ENCODE measurements around the gene SLC7A6. TPM values are rescaled to one million over a fixed set of nuclear protein-coding genes. Genes with fewer than 3 reads are reported as not detected.

Gene SLC7A6
- total RNA-seq, 1 donor from 2014 or later: 12.1 TPM

DNA sequence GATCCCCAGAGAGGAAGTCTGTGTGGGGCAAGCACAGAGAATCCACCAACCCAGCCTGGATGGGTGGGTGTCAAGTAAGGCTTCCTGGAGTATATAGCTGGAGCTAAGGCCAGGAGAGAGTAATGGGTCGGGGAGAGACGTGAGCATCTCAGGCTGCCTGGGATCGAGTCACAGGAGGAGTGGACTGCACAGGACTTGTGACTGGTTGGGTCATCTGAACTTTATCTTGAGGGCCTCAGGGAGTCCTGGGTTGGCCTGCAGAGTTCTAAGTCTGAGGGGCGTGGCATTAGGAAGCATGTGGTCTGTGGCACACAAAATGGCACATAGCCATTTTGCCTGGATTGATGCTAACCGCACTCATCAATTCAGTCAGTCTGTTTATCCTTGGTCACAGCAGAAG, 17.7 kb upstream of the SLC7A6 start:
- H3K27me3 ChIP-seq (ENCODE audit: control insufficient read depth, insufficient read depth, low read length): no peaks in the 10 kb centered on the region
- no peak for DNase-seq (ENCODE audit: low read depth)
- TF ChIP-seq, protein P1, sequence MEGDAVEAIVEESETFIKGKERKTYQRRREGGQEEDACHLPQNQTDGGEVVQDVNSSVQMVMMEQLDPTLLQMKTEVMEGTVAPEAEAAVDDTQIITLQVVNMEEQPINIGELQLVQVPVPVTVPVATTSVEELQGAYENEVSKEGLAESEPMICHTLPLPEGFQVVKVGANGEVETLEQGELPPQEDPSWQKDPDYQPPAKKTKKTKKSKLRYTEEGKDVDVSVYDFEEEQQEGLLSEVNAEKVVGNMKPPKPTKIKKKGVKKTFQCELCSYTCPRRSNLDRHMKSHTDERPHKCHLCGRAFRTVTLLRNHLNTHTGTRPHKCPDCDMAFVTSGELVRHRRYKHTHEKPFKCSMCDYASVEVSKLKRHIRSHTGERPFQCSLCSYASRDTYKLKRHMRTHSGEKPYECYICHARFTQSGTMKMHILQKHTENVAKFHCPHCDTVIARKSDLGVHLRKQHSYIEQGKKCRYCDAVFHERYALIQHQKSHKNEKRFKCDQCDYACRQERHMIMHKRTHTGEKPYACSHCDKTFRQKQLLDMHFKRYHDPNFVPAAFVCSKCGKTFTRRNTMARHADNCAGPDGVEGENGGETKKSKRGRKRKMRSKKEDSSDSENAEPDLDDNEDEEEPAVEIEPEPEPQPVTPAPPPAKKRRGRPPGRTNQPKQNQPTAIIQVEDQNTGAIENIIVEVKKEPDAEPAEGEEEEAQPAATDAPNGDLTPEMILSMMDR (IDR thresholded peaks at IDR 0.05; ENCODE audit: insufficient read depth, low read length, poor library complexity, severe bottlenecking): no peak
- no peaks in the 10 kb centered on the region for H3K36me3 ChIP-seq (ENCODE audit: control insufficient read depth, insufficient read depth, low read length)
- H3K4me3 ChIP-seq (ENCODE audit: low read depth, low read length): no peak overlapping the region

DNA sequence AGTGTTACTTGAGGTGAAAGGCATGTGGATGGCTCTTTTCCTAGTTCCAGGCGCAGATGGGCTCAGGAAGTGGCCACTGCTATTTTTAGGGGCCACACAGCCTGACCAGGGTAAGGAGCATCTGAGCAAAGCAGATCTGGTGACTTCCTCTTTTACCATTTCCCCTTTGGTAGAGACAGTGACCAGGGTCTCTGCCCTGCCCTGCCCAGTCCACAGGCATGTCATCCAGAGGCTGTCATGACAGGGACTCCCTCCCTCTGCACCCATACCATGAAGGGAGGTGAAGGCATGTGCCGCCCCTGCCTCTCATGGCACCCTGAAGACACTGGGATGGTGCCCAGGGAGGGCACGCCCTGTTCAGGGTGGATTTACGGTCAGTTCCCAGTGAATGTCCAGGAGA, 16.9 kb upstream of the SLC7A6 start:
- H3K4me3 ChIP-seq (ENCODE audit: low read depth, low read length): no peak overlapping the region
- TF ChIP-seq, protein P1 (IDR thresholded peaks at IDR 0.05; ENCODE audit: insufficient read depth, low read length, poor library complexity, severe bottlenecking): no peak
- DNase-seq (ENCODE audit: low read depth): no peak
- H3K36me3 ChIP-seq (ENCODE audit: control insufficient read depth, insufficient read depth, low read length): no peaks in the 10 kb centered on the region
- H3K27me3 ChIP-seq (ENCODE audit: control insufficient read depth, insufficient read depth, low read length): no peaks in the 10 kb centered on the region

DNA sequence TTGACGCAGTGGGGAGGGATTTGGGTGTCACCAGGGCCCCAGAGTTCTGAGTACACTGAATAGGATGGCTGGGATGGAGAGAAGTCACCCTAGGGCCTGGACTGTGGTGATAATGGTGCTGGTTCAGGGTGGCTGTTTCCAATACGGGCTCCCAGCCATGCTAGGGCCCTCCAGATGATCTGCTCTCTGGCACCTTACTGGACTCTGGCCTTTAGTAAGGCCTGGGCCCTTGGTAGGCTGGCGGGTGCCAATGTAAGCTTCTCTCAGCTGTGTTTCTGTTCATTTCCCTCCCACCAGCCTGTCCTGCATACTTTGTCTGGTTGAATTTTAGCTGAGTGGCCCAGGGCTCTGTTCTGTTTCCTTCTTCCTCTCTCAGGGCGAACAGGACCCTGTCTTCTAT, 16.4 kb upstream of the SLC7A6 start:
- Histone ChIP-seq H3K27me3 (ENCODE audit: control insufficient read depth, insufficient read depth, low read length) (no peaks in the 10 kb centered on the region), H3K4me3 (ENCODE audit: low read depth, low read length) (no peak overlapping the region), H3K36me3 (ENCODE audit: control insufficient read depth, insufficient read depth, low read length) (no peaks in the 10 kb centered on the region)
- DNase-seq (ENCODE audit: low read depth): no peak
- TF ChIP-seq, protein P1 (IDR thresholded peaks at IDR 0.05; ENCODE audit: insufficient read depth, low read length, poor library complexity, severe bottlenecking): no peak

DNA sequence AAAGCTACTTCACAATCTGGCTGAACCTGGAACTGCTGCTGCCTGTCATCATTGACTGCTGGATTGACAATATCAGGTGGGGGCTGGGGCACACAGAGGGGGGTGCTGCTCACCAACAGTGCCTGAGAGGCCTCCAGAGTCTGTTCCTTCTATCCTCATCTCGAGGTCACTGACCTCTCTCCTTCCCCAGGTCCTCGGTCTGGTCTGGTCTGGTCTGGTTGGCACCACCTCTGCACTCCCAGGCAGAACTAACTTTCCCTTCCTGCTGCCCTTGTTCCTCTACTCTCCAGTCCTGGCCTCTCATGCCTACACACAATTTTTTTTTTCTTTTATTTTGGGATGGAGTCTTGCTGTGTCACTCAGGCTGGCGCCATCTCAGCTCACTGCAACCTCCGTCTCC, 15.0 kb upstream of the SLC7A6 start:
- Histone ChIP-seq H3K4me3 (ENCODE audit: low read depth, low read length) (no peak overlapping the region), H3K36me3 (ENCODE audit: control insufficient read depth, insufficient read depth, low read length) (no peaks in the 10 kb centered on the region), H3K27me3 (ENCODE audit: control insufficient read depth, insufficient read depth, low read length) (no peaks in the 10 kb centered on the region)
- TF ChIP-seq, protein P1 (IDR thresholded peaks at IDR 0.05; ENCODE audit: insufficient read depth, low read length, poor library complexity, severe bottlenecking): no peak
- DNase-seq (ENCODE audit: low read depth): no peak

DNA sequence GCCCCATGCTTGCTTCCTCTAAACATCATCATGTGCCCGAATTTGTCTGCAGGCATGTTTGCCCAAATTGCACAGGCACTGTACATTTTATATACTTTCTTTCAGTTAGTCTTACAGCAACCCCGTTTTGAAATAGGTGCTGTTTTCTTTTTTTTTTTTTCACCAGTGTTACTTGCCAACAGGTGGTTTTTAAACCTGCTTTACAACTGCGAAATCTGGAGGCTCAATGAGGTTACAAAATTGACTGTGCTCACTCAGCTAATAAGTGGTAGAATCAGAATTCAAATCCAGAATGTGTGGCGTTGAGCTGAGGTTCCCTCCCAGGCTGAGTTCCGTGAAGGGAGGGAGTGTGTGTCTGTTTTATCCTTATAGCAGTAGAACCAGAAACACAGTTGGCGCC, 13.4 kb upstream of the SLC7A6 start:
- Histone ChIP-seq H3K27me3 (ENCODE audit: control insufficient read depth, insufficient read depth, low read length) (no peaks in the 10 kb centered on the region), H3K4me3 (ENCODE audit: low read depth, low read length) (no peak overlapping the region), H3K36me3 (ENCODE audit: control insufficient read depth, insufficient read depth, low read length) (no peaks in the 10 kb centered on the region)
- no peak for DNase-seq (ENCODE audit: low read depth)
- TF ChIP-seq, protein P1 (IDR thresholded peaks at IDR 0.05; ENCODE audit: insufficient read depth, low read length, poor library complexity, severe bottlenecking): no peak

DNA sequence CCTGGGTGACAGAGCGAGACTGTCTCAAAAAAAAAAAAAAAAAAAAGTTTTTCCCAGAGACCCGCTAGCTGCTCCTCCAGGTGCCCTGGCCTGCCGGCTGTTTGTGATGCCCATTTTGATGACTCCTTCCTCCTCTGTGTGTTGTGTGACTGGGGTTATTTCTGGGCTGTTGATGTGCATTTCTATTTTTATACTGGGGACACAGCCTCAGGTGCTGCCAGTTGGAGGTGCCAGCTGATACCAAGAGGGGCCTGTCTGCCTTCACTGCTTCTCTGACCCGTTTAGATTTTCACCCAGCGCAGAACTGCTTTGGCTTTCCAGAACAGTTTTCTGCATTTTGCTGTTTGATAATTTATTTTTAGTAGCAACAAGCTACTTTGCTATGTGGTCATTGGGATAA, 12.5 kb upstream of the SLC7A6 start:
- TF ChIP-seq, protein P1 (IDR thresholded peaks at IDR 0.05; ENCODE audit: insufficient read depth, low read length, poor library complexity, severe bottlenecking): no peak
- H3K4me3 ChIP-seq (ENCODE audit: low read depth, low read length): no peak overlapping the region
- no peaks in the 10 kb centered on the region for H3K27me3 ChIP-seq (ENCODE audit: control insufficient read depth, insufficient read depth, low read length)
- no peak for DNase-seq (ENCODE audit: low read depth)
- no peaks in the 10 kb centered on the region for H3K36me3 ChIP-seq (ENCODE audit: control insufficient read depth, insufficient read depth, low read length)

Measured in kidney epithelial cell (primary cell).